ENCODE results near the gene GAB1.

- TF ChIP-seq, protein P1, sequence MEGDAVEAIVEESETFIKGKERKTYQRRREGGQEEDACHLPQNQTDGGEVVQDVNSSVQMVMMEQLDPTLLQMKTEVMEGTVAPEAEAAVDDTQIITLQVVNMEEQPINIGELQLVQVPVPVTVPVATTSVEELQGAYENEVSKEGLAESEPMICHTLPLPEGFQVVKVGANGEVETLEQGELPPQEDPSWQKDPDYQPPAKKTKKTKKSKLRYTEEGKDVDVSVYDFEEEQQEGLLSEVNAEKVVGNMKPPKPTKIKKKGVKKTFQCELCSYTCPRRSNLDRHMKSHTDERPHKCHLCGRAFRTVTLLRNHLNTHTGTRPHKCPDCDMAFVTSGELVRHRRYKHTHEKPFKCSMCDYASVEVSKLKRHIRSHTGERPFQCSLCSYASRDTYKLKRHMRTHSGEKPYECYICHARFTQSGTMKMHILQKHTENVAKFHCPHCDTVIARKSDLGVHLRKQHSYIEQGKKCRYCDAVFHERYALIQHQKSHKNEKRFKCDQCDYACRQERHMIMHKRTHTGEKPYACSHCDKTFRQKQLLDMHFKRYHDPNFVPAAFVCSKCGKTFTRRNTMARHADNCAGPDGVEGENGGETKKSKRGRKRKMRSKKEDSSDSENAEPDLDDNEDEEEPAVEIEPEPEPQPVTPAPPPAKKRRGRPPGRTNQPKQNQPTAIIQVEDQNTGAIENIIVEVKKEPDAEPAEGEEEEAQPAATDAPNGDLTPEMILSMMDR (IDR thresholded peaks at IDR 0.05; ENCODE audit: low read depth, low read length): no peak
- TF ChIP-seq POLR2A (IDR thresholded peaks at IDR 0.05; ENCODE audit: extremely low read depth, insufficient read length) (no peak), MYC (IDR thresholded peaks at IDR 0.05; ENCODE audit: low read depth, low read length) (no peak)
- TF ChIP-seq, protein P2, sequence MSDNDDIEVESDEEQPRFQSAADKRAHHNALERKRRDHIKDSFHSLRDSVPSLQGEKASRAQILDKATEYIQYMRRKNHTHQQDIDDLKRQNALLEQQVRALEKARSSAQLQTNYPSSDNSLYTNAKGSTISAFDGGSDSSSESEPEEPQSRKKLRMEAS (IDR thresholded peaks at IDR 0.05; ENCODE audit: low read depth, low read length): no peak
Measured at GRCh38 chr4:143339497-143339896, 2.8 kb downstream of the GAB1 start.
